Astrocyte (in vitro differentiated cells and primary cell): ENCODE data around the gene ZNF827.

ENCODE experiments used
- CTCF ChIP-seq: IDR thresholded peaks from 2 replicates; pipeline ENCODE4 v1.5.1; 2011; ENCODE audit warnings: low read depth, mild to moderate bottlenecking, inconsistent platforms, low read length, moderate library complexity; ENCODE audit not compliant: insufficient read depth
- EZH2 ChIP-seq: IDR thresholded peaks from 2 replicates; pipeline ENCODE4 v1.6.1; 2012; ENCODE audit warnings: mild to moderate bottlenecking, low read length, inconsistent platforms; ENCODE audit not compliant: insufficient read depth

GRCh38 chr4:145929415-145930178 is 9.0 kb downstream of the ZNF827 start:
- TF ChIP-seq CTCF: no peak
- no peak for TF ChIP-seq EZH2
